Measurements from ENCODE around the gene ATP8A2. TPM values are rescaled to one million over a fixed set of nuclear protein-coding genes. Genes with fewer than 3 reads are reported as not detected.

Gene ATP8A2
- total RNA-seq, 2 experiments from 2014 or later: 0.92 to 0.94 TPM

DNA sequence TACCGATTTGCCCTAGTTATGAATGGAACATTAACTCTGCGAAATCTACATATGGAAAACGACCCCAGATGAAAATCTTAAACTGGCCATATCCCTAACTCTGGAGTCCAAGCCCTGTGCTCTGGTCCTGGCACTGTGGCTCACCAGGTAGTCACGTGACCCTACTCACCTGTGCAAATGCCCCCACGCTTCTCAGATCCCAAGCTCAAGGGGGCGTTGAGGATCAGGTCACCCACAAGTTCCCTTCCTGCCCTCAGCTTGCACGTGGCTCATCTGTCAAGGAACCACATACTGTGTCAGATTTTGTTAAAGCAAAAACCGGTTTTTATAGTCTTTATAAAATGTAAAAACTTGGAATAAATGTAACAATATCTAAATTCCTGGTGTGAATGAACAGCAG is 356.0 kb downstream of the ATP8A2 start:
- H3K4me1 Mint-ChIP-seq (ENCODE audit: low read depth): peaks cover 4% of the 10 kb centered on the region

DNA sequence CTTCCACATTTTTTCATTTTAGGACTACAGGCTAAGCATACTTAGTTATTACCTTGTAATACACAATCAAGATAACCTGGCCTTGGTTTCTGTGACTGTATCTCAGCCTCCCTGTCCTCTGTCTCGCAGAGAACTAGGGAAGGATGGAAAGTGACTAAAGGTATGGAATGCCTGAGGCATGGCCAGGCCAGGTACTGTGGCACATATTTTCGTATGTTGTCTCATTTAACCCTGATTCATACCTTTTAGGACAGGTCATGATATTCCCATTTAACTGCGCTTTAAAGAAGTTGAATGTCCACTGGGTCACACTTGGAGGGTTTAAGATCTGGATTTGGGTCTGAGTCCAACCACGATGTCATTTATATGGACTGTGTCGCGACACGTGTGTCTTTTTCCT is 357.4 kb downstream of the ATP8A2 start:
- CTCF ChIA-PET: interaction anchor here (0.6 kb wide), 1 partner anchor 21 kb away, joined by 3 read pairs; no protein-coding TSS in a partner anchor
- Mint-ChIP-seq H3K27me3 (no peaks in the 10 kb centered on the region), H3K27ac (no peak overlapping the region), H3K4me3 (no peak overlapping the region), H3K9me3 (no peaks in the 10 kb centered on the region), H3K4me1 (ENCODE audit: low read depth) (peaks cover 4% of the 10 kb centered on the region), H3K36me3 (ENCODE audit: low read depth) (no peaks in the 10 kb centered on the region)
- POLR2A ChIA-PET: no interaction called here
- no peak for ATAC-seq
- no peak for DNase-seq
- TF ChIP-seq, protein P1, sequence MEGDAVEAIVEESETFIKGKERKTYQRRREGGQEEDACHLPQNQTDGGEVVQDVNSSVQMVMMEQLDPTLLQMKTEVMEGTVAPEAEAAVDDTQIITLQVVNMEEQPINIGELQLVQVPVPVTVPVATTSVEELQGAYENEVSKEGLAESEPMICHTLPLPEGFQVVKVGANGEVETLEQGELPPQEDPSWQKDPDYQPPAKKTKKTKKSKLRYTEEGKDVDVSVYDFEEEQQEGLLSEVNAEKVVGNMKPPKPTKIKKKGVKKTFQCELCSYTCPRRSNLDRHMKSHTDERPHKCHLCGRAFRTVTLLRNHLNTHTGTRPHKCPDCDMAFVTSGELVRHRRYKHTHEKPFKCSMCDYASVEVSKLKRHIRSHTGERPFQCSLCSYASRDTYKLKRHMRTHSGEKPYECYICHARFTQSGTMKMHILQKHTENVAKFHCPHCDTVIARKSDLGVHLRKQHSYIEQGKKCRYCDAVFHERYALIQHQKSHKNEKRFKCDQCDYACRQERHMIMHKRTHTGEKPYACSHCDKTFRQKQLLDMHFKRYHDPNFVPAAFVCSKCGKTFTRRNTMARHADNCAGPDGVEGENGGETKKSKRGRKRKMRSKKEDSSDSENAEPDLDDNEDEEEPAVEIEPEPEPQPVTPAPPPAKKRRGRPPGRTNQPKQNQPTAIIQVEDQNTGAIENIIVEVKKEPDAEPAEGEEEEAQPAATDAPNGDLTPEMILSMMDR (IDR thresholded peaks at IDR 0.05): no peak
- intact Hi-C loops (cut with micrococcal nuclease): no loop called here

More for the DNA sequence above, 356.0 kb downstream of the ATP8A2 start:
- ATAC-seq: no peak
- no peaks in the 10 kb centered on the region for H3K27me3 Mint-ChIP-seq
- intact Hi-C loops (cut with micrococcal nuclease): no loop called here
- POLR2A ChIA-PET: no interaction called here
- TF ChIP-seq, protein P1 (IDR thresholded peaks at IDR 0.05): no peak
- H3K27ac Mint-ChIP-seq: no peak overlapping the region
- no peaks in the 10 kb centered on the region for H3K36me3 Mint-ChIP-seq (ENCODE audit: low read depth)
- CTCF ChIA-PET: no interaction called here
- no peaks in the 10 kb centered on the region for H3K9me3 Mint-ChIP-seq
- no peak overlapping the region for H3K4me3 Mint-ChIP-seq
- DNase-seq: no peak

DNA sequence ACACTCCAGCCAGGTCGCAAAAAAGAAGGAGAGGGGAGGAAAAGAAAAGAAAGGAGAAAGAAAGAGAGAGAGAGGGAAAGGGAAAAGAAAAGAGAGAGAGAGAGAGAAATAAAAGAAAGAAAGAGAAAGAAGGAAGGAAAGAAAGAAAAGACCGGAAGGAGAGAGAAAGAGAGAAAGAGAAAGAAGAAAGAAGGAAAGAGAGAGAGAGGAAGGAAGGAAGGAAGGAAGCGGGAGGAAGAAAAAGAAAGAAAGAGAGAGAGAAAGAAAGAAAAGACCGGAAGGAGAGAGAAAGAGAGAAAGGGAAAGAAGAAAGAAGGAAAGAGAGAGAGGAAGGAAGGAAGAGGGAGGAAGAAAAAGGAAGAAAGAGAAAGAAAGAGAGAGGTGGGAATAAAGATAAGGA is 359.3 kb downstream of the ATP8A2 start:
- no peak overlapping the region for H3K4me3 Mint-ChIP-seq
- DNase-seq (no peak), ATAC-seq (no peak)
- CTCF ChIA-PET: interaction anchor here (1.4 kb wide), 1 partner anchor 22 kb away, joined by 4 read pairs; no protein-coding TSS in a partner anchor
- H3K4me1 Mint-ChIP-seq (ENCODE audit: low read depth): no peaks in the 10 kb centered on the region
- no peaks in the 10 kb centered on the region for H3K27me3 Mint-ChIP-seq
- H3K9me3 Mint-ChIP-seq: no peaks in the 10 kb centered on the region
- POLR2A ChIA-PET: no interaction called here
- intact Hi-C loops (cut with micrococcal nuclease): no loop called here
- no peaks in the 10 kb centered on the region for H3K36me3 Mint-ChIP-seq (ENCODE audit: low read depth)
- TF ChIP-seq, protein P1 (IDR thresholded peaks at IDR 0.05): no peak
- no peak overlapping the region for H3K27ac Mint-ChIP-seq

DNA sequence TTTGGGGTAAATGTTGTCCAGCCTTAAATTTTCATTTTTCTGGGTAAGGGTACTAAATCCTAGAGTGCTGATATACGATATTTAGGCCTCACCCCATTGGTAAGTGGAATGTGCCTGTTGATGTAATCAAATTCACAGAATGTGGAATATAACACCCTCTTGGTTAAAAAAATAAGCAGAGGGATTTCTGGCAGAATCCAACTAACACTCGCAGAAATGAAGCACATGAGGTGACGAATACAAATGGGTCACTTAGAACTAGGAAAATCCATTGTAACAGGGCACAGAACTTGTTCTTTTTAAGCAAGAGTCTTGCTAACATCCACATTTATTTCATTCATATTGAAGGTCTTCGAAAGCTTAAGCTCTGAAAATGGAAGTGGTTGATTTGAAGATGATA is 359.8 kb downstream of the ATP8A2 start:
- no peak overlapping the region for H3K4me3 Mint-ChIP-seq

DNA sequence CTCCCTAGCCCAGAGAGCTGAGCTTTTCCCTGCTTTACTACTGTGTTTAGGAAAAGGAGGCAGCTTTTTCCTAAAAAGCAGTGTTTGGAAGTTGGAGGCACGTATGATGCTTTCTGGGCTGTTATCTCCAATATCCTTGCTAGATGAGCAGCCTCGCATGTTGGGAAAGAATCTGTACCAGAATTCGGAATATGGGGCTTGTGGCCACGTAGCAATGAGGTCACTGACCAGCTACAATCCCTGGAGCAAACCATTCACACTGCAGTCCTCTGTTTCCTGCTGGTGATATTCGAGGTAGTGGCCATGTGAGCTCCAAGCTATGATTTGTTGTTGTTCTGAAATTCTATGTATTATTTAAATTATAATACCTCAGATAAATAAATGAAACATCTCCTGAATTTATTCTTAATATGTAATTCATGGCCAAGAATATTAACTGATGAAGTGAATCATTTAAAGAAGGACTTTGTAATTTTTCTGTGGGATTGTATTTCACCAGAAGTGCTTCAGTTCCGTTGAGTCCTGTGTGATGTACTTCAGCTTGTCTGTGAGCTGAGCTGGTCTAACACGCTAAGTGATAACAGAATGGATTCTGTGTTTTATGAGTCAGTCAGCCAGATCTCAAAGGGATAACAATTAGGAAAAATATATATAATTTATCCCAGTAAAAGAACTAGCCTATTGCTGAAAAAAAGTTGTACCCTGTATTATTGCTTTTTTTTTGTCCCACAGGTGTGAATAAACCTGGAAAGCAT is 360.5 kb downstream of the ATP8A2 start:
- DNase-seq (no peak), ATAC-seq (no peak)
- TF ChIP-seq, protein P1 (IDR thresholded peaks at IDR 0.05): no peak
- no peaks in the 10 kb centered on the region for H3K9me3 Mint-ChIP-seq
- CTCF ChIA-PET: no interaction called here
- no peaks in the 10 kb centered on the region for H3K36me3 Mint-ChIP-seq (ENCODE audit: low read depth)
- H3K4me1 Mint-ChIP-seq (ENCODE audit: low read depth): no peaks in the 10 kb centered on the region
- no peak overlapping the region for H3K27ac Mint-ChIP-seq
- no peak overlapping the region for H3K4me3 Mint-ChIP-seq
- POLR2A ChIA-PET: no interaction called here
- intact Hi-C loops (cut with micrococcal nuclease): no loop called here
- H3K27me3 Mint-ChIP-seq: no peaks in the 10 kb centered on the region

More for the DNA sequence above, 359.8 kb downstream of the ATP8A2 start:
- ATAC-seq (no peak), DNase-seq (no peak)
- TF ChIP-seq, protein P1 (IDR thresholded peaks at IDR 0.05): no peak
- no peaks in the 10 kb centered on the region for H3K4me1 Mint-ChIP-seq (ENCODE audit: low read depth)
- intact Hi-C loops (cut with micrococcal nuclease): no loop called here
- H3K36me3 Mint-ChIP-seq (ENCODE audit: low read depth): no peaks in the 10 kb centered on the region
- no peak overlapping the region for H3K27ac Mint-ChIP-seq
- ChIA-PET POLR2A (no interaction called here), CTCF (no interaction called here)
- no peaks in the 10 kb centered on the region for H3K9me3 Mint-ChIP-seq
- no peaks in the 10 kb centered on the region for H3K27me3 Mint-ChIP-seq
